Right atrium auricular region (tissue), 2 donors: ENCODE measurements around the gene BMX. TPM values are rescaled to one million over a fixed set of nuclear protein-coding genes. Genes with fewer than 3 reads are reported as not detected.

Experiments used
- DNase-seq: peaks from one replicate; pipeline ENCODE4 v3.0.0-alpha.2; 2019; ENCODE audit warnings: low spot score
- H3K27ac ChIP-seq, 2 donors: fragments of 200-600 bp; sonication (generic); 1 replicate in 1 of 2; 2 replicates in 1 of 2; pipeline ENCODE4 v1.5.1; 2016 to 2019
- H3K27me3 ChIP-seq, 2 donors: fragments of 200-600 bp; sonication (generic); one replicate each; pipeline versions ENCODE4 v1.5.1 to v1.6.0; 2017 to 2019
- H3K36me3 ChIP-seq: fragments of 200-600 bp; sonication (generic); one replicate; pipeline ENCODE4 v1.5.1; 2016
- H3K4me1 ChIP-seq, 2 donors: fragments of 200-600 bp; sonication (generic); one replicate each; pipeline versions ENCODE4 v1.5.1 to v1.6.0; 2017 to 2019
- H3K4me3 ChIP-seq, 2 donors: fragments of 200-600 bp; sonication (generic); 1 replicate in 1 of 2; 2 replicates in 1 of 2; pipeline ENCODE4 v1.5.1; 2017 to 2019; ENCODE audit warnings: mild to moderate bottlenecking in 1 of 2, moderate library complexity in 1 of 2
- H3K9me3 ChIP-seq, 2 donors: fragments of 200-600 bp; sonication (generic); one replicate each; pipeline ENCODE4 v1.5.1; 2019
- CTCF ChIP-seq, 2 donors: fragments of 200-600 bp; sonication (generic); IDR thresholded peaks; one replicate each; pipeline ENCODE4 v1.5.1; 2019; ENCODE audit warnings: antibody characterized with exemption in 2 of 2
- total RNA-seq, 2 donors: library from RNA; depleted of rRNA; stranded (reverse); fragments of >200 nt; gene quantifications; one replicate each; pipeline ENCODE4 v1.1.0, GENCODE V29; 2016

BMX gene
- total RNA-seq, 2 donors from 2014 or later = 12.9 to 20.1 TPM

GRCh38 chrX:15567886-15568616 is 67.4 kb downstream of the BMX start:
- Histone ChIP-seq H3K4me3 (no peak overlapping the region), H3K27ac (no peak overlapping the region), H3K36me3 (no peaks in the 10 kb centered on the region), H3K9me3 (no peaks in the 10 kb centered on the region), H3K4me1 (no peaks in the 10 kb centered on the region), H3K27me3 (no peaks in the 10 kb centered on the region)
- no peak for TF ChIP-seq CTCF (IDR thresholded peaks at IDR 0.05)
- no peak for DNase-seq

- Histone ChIP-seq H3K36me3 (peaks cover 1% of the 10 kb centered on the region), H3K27me3 (no peaks in the 10 kb centered on the region), H3K4me1 (no peaks in the 10 kb centered on the region), H3K27ac (no peak overlapping the region), H3K4me3 (no peak overlapping the region), H3K9me3 (no peaks in the 10 kb centered on the region)
- no peak for TF ChIP-seq CTCF (IDR thresholded peaks at IDR 0.05)
- no peak for DNase-seq
These were observed 69.5 kb downstream of the BMX start for GRCh38 chrX:15570145-15570544.

GRCh38 chrX:15574017-15574416 is 73.4 kb downstream of the BMX start:
- TF ChIP-seq CTCF (IDR thresholded peaks at IDR 0.05) = no peak
- no peak for DNase-seq
- Histone ChIP-seq H3K36me3 (peaks cover 4% of the 10 kb centered on the region), H3K4me3 (no peak overlapping the region), H3K27me3 (no peaks in the 10 kb centered on the region), H3K27ac (no peak overlapping the region), H3K9me3 (no peaks in the 10 kb centered on the region), H3K4me1 (no peaks in the 10 kb centered on the region)

GRCh38 chrX:15576019-15576418 is 75.4 kb downstream of the BMX start:
- DNase-seq = no peak
- H3K4me3 ChIP-seq = no peak overlapping the region
- no peaks in the 10 kb centered on the region for H3K27me3 ChIP-seq
- H3K9me3 ChIP-seq = no peaks in the 10 kb centered on the region
- H3K27ac ChIP-seq = no peak overlapping the region
- peaks cover 0 to 7% of the 10 kb centered on the region in 2 donors for H3K4me1 ChIP-seq
- no peak for TF ChIP-seq CTCF (IDR thresholded peaks at IDR 0.05)
- peaks cover 4% of the 10 kb centered on the region for H3K36me3 ChIP-seq

- Histone ChIP-seq H3K4me1 (peaks cover 0 to 7% of the 10 kb centered on the region in 2 donors), H3K4me3 (no peak overlapping the region), H3K27me3 (no peaks in the 10 kb centered on the region), H3K9me3 (no peaks in the 10 kb centered on the region), H3K27ac (peak overlapping the region; percentile 3 to 27), H3K36me3 (peaks cover 4% of the 10 kb centered on the region)
- no peak for DNase-seq
- TF ChIP-seq CTCF (IDR thresholded peaks at IDR 0.05) = no peak
These were observed 79.5 kb downstream of the BMX start for GRCh38 chrX:15579778-15580747.
